Measurements from ENCODE around the gene CCDC106.

CCDC106 gene

DNA sequence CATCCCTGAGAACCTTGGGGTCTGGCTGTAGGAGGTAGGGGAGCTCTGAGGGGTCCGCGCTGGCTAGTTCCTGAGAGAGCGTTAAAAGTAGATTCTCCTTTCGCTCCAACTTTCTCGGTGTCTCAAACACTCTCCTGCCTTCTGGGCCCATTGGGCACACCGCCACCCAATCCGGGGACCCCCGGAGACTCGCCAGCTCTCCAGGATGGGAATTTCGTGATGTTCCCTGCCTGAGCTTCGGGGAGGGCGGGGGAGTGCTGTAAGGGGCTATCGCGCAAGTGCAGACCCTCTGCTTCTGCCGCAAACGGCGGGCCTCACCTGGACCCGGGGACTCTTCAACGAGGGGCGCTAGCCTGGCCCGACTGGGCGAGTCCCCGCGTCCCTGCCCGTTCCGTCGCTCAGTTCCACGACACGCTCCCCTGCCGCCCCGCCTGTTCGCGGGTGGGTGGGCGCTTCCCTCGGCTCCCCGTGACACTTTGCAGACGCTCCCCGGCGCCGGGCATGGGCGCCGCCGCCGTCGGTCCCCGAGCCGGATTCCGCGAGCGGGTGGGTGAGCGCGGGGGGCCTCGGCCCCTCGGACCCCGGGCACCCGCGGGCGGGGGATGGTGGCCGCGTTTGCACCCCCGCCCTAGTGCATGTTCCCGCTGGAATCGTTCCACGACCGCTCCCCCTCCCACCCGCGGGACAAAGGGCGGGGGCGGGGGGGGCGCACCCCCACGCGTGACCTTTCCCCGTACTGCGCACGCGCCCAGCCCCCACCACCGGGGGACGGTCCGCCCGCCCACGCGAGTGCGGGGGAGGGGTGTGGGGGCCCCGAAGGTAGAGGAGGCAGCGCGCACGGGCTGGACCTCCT, at the start of gene CCDC106:
Gene CCDC106, plus strand, starts transcription at position 481 of the 853 bp plus-strand sequence. CDS start 835 bp downstream, outside the sequence.
- Histone ChIP-seq H3K36me3 (ENCODE audit: control insufficient read depth in 2 of 2, insufficient read depth in 1 of 2, low read length in 2 of 2) (peaks cover 12 to 45% of the 10 kb centered on the region in 2 experiments; a peak in 2 of 3 replicates), H3K4me1 (ENCODE audit: control insufficient read depth, insufficient read depth, low read length) (peaks cover 15% of the 10 kb centered on the region), H3K4me3 (ENCODE audit: low read depth, low read length) (peak within 1 kb of the TSS; percentile 96), H3K27ac (ENCODE audit: extremely low read depth, low read depth, low read length) (peak within 1 kb of the TSS; percentile 93), H3K9me3 (ENCODE audit: control insufficient read depth, insufficient read depth, low read depth, low read length) (no peaks in the 10 kb centered on the region)
- CTCF ChIA-PET, result interaction anchor here (0.5 to 3.0 kb wide), 12 partner anchors 9 to 1220 kb away, joined by 3 to 37 read pairs (median 4); no protein-coding TSS in a partner anchor
- POLR2A ChIA-PET, result interaction anchor here (0.5 to 1.9 kb wide), 14 partner anchors 9 to 485 kb away, joined by 3 to 10 read pairs (median 5); partner anchors contain the start of genes FIZ1, PPP6R1, UBE2S and ZNF524
- TF ChIP-seq, protein P1, sequence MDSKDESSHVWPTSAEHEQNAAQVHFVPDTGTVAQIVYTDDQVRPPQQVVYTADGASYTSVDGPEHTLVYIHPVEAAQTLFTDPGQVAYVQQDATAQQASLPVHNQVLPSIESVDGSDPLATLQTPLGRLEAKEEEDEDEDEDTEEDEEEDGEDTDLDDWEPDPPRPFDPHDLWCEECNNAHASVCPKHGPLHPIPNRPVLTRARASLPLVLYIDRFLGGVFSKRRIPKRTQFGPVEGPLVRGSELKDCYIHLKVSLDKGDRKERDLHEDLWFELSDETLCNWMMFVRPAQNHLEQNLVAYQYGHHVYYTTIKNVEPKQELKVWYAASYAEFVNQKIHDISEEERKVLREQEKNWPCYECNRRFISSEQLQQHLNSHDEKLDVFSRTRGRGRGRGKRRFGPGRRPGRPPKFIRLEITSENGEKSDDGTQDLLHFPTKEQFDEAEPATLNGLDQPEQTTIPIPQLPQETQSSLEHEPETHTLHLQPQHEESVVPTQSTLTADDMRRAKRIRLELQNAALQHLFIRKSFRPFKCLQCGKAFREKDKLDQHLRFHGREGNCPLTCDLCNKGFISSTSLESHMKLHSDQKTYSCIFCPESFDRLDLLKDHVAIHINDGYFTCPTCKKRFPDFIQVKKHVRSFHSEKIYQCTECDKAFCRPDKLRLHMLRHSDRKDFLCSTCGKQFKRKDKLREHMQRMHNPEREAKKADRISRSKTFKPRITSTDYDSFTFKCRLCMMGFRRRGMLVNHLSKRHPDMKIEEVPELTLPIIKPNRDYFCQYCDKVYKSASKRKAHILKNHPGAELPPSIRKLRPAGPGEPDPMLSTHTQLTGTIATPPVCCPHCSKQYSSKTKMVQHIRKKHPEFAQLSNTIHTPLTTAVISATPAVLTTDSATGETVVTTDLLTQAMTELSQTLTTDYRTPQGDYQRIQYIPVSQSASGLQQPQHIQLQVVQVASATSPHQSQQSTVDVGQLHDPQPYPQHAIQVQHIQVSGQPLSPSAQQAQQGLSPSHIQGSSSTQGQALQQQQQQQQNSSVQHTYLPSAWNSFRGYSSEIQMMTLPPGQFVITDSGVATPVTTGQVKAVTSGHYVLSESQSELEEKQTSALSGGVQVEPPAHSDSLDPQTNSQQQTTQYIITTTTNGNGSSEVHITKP (tag by site-specific recombination; IDR thresholded peaks at IDR 0.05), result peak; percentile 97
- peak; percentile 59; the same call in 1 of the 2 replicates for TF ChIP-seq SP3 (tag by site-specific recombination; IDR thresholded peaks at IDR 0.05)
- no peak for TF ChIP-seq ZNF155 (tag by site-specific recombination; IDR thresholded peaks at IDR 0.05)
- no peak for TF ChIP-seq ZNF223 (tag by site-specific recombination; IDR thresholded peaks at IDR 0.05)
- TF ChIP-seq ZNF596 (tag by site-specific recombination; IDR thresholded peaks at IDR 0.05), result no peak
- TF ChIP-seq ZNF366 (tag by site-specific recombination; conservative IDR thresholded peaks at IDR 0.05), result no peak
- TF ChIP-seq ZNF423 (tag by site-specific recombination; IDR thresholded peaks at IDR 0.05), result peak; percentile 42; the same call in 1 of the 2 replicates
- TF ChIP-seq ZFP41 (tag by site-specific recombination; IDR thresholded peaks at IDR 0.05; ENCODE audit: borderline replicate concordance), result no peak
- TF ChIP-seq GLIS1 (tag by site-specific recombination; IDR thresholded peaks at IDR 0.05), result peak; percentile 91
- TF ChIP-seq, protein P2, sequence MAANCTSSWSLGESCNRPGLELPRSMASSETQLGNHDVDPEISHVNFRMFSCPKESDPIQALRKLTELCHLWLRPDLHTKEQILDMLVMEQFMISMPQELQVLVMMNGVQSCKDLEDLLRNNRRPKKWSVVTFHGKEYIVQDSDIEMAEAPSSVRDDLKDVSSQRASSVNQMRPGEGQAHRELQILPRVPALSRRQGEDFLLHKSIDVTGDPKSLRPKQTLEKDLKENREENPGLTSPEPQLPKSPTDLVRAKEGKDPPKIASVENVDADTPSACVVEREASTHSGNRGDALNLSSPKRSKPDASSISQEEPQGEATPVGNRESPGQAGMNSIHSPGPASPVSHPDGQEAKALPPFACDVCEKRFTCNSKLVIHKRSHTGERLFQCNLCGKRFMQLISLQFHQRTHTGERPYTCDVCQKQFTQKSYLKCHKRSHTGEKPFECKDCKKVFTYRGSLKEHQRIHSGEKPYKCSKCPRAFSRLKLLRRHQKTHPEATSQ (tag by site-specific recombination; IDR thresholded peaks at IDR 0.05), result no peak
- TF ChIP-seq, protein P3, sequence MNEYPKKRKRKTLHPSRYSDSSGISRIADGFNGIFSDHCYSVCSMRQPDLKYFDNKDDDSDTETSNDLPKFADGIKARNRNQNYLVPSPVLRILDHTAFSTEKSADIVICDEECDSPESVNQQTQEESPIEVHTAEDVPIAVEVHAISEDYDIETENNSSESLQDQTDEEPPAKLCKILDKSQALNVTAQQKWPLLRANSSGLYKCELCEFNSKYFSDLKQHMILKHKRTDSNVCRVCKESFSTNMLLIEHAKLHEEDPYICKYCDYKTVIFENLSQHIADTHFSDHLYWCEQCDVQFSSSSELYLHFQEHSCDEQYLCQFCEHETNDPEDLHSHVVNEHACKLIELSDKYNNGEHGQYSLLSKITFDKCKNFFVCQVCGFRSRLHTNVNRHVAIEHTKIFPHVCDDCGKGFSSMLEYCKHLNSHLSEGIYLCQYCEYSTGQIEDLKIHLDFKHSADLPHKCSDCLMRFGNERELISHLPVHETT (tag by site-specific recombination; IDR thresholded peaks at IDR 0.05), result no peak
- TF ChIP-seq, protein P4, sequence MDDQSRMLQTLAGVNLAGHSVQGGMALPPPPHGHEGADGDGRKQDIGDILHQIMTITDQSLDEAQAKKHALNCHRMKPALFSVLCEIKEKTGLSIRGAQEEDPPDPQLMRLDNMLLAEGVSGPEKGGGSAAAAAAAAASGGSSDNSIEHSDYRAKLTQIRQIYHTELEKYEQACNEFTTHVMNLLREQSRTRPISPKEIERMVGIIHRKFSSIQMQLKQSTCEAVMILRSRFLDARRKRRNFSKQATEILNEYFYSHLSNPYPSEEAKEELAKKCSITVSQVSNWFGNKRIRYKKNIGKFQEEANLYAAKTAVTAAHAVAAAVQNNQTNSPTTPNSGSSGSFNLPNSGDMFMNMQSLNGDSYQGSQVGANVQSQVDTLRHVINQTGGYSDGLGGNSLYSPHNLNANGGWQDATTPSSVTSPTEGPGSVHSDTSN (CRISPR knock-in tag; IDR thresholded peaks at IDR 0.05), result 0 out of 2 replicates have a peak, but pooled peaks have one; percentile 31
- no peak; the same call in none of the 2 replicates for TF ChIP-seq ZNF785 (tag by site-specific recombination; IDR thresholded peaks at IDR 0.05)
- TF ChIP-seq, protein P5, sequence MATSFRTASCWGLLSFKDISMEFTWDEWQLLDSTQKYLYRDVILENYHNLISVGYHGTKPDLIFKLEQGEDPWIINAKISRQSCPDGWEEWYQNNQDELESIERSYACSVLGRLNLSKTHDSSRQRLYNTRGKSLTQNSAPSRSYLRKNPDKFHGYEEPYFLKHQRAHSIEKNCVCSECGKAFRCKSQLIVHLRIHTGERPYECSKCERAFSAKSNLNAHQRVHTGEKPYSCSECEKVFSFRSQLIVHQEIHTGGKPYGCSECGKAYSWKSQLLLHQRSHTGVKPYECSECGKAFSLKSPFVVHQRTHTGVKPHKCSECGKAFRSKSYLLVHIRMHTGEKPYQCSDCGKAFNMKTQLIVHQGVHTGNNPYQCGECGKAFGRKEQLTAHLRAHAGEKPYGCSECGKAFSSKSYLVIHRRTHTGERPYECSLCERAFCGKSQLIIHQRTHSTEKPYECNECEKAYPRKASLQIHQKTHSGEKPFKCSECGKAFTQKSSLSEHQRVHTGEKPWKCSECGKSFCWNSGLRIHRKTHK (tag by site-specific recombination; IDR thresholded peaks at IDR 0.05), result no peak
- TF ChIP-seq MZF1 (tag by site-specific recombination; IDR thresholded peaks at IDR 0.05; ENCODE audit: borderline replicate concordance), result no peak
- no peak for TF ChIP-seq SCRT2 (tag by site-specific recombination; IDR thresholded peaks at IDR 0.05)
- no peak for TF ChIP-seq ZNF354C (tag by site-specific recombination; IDR thresholded peaks at IDR 0.05; ENCODE audit: borderline replicate concordance, low read depth)
- no peak for TF ChIP-seq ZNF248 (tag by site-specific recombination; IDR thresholded peaks at IDR 0.05)
- no peak for TF ChIP-seq ZNF175 (tag by site-specific recombination; IDR thresholded peaks at IDR 0.05)
- TF ChIP-seq, protein P6, sequence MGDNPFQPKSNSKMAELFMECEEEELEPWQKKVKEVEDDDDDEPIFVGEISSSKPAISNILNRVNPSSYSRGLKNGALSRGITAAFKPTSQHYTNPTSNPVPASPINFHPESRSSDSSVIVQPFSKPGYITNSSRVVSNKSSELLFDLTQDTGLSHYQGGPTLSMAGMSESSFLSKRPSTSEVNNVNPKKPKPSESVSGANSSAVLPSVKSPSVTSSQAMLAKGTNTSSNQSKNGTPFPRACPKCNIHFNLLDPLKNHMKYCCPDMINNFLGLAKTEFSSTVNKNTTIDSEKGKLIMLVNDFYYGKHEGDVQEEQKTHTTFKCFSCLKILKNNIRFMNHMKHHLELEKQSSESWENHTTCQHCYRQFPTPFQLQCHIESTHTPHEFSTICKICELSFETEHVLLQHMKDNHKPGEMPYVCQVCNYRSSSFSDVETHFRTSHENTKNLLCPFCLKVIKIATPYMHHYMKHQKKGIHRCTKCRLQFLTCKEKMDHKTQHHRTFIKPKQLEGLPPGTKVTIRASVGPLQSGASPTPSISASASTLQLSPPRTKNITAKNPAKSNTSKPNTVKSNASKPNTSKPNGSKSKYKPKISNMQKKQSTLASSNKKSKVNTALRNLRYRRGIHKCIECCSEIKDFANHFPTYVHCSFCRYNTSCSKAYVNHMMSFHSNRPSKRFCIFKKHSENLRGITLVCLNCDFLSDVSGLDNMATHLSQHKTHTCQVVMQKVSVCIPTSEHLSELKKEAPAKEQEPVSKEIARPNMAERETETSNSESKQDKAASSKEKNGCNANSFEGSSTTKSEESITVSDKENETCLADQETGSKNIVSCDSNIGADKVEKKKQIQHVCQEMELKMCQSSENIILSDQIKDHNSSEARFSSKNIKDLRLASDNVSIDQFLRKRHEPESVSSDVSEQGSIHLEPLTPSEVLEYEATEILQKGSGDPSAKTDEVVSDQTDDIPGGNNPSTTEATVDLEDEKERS (tag by site-specific recombination; IDR thresholded peaks at IDR 0.05), result peak; percentile 40; the same call in 1 of the 2 replicates
- TF ChIP-seq KLF1 (tag by site-specific recombination; IDR thresholded peaks at IDR 0.05), result peak; percentile 65; the same call in 1 of the 2 replicates
- TF ChIP-seq ZNF530 (tag by site-specific recombination; IDR thresholded peaks at IDR 0.05; ENCODE audit: low read depth), result no peak
- TF ChIP-seq ZFP69B (tag by site-specific recombination; IDR thresholded peaks at IDR 0.05), result peak; percentile 59; the same call in 1 of the 2 replicates
